ENCODE measurements around the gene DRC7. TPM values are rescaled to one million over a fixed set of nuclear protein-coding genes. Genes with fewer than 3 reads are reported as not detected.

Gene DRC7
- total RNA-seq, 1 experiment from 2014 or later: 0.72 TPM

GRCh38 chr16:57701759-57702371, 7.3 kb downstream of the DRC7 start:
- H4K8ac ChIP-seq (replicated peaks; ENCODE audit: insufficient read length, low read depth, low read length): no peak overlapping the region
- no peak overlapping the region for H2AK5ac ChIP-seq (ENCODE audit: insufficient read length, low read length)
- no peak overlapping the region for H2AFZ ChIP-seq (ENCODE audit: low read length)
- H2BK15ac ChIP-seq (ENCODE audit: low read depth, low read length): no peak overlapping the region
- no peak overlapping the region for H3K9ac ChIP-seq (ENCODE audit: extremely low read depth, insufficient read length, low read length)
- DNase-seq: no peak
- no peaks in the 10 kb centered on the region for H3K23me2 ChIP-seq (ENCODE audit: insufficient read length, low read depth, low read length, poor library complexity, severe bottlenecking)
- H3K79me1 ChIP-seq (ENCODE audit: insufficient read depth, low read depth, low read length, poor library complexity, severe bottlenecking): no peaks in the 10 kb centered on the region
- H3K56ac ChIP-seq (ENCODE audit: insufficient read length, low read depth, low read length): no peak overlapping the region
- no peak overlapping the region; the same call in 1 of the 2 replicates for H3K14ac ChIP-seq (ENCODE audit: insufficient read depth, low read length)
- no peak overlapping the region for H4K91ac ChIP-seq (ENCODE audit: insufficient read length, low read depth, low read length)
- peaks cover 0 to 15% of the 10 kb centered on the region in 2 experiments; a peak in 2 of 5 replicates for H3K9me3 Mint-ChIP-seq
- no peak overlapping the region for H2BK12ac ChIP-seq (ENCODE audit: insufficient read length, low read depth, low read length)
- no peak overlapping the region for H3K23ac ChIP-seq (ENCODE audit: insufficient read length, low read depth, low read length)
- TF ChIP-seq, protein P1, sequence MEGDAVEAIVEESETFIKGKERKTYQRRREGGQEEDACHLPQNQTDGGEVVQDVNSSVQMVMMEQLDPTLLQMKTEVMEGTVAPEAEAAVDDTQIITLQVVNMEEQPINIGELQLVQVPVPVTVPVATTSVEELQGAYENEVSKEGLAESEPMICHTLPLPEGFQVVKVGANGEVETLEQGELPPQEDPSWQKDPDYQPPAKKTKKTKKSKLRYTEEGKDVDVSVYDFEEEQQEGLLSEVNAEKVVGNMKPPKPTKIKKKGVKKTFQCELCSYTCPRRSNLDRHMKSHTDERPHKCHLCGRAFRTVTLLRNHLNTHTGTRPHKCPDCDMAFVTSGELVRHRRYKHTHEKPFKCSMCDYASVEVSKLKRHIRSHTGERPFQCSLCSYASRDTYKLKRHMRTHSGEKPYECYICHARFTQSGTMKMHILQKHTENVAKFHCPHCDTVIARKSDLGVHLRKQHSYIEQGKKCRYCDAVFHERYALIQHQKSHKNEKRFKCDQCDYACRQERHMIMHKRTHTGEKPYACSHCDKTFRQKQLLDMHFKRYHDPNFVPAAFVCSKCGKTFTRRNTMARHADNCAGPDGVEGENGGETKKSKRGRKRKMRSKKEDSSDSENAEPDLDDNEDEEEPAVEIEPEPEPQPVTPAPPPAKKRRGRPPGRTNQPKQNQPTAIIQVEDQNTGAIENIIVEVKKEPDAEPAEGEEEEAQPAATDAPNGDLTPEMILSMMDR (conservative IDR thresholded peaks at IDR 0.05): no peak
- no peak overlapping the region; a peak in 1 of 7 replicates for H3K27ac Mint-ChIP-seq
- H4K5ac ChIP-seq (ENCODE audit: insufficient read length, low read depth, low read length): no peak overlapping the region
- H3K18ac ChIP-seq (ENCODE audit: insufficient read length, low read depth, low read length): no peak overlapping the region
- no peak overlapping the region for H2BK20ac ChIP-seq (ENCODE audit: low read depth, low read length, poor library complexity, severe bottlenecking)
- peaks cover 6 to 13% of the 10 kb centered on the region in 2 experiments for H3K4me1 Mint-ChIP-seq
- H3K36me3 Mint-ChIP-seq (ENCODE audit: insufficient read depth in 1 of 3, low read depth in 3 of 3): no peaks in the 10 kb centered on the region; a peak in 1 of 7 replicates
- no peak overlapping the region for H3K4ac ChIP-seq (ENCODE audit: low read depth, low read length)
- no peak overlapping the region for H2BK120ac ChIP-seq (ENCODE audit: low read depth, low read length, poor library complexity, severe bottlenecking)
- no peaks in the 10 kb centered on the region for H3K4me1 ChIP-seq (ENCODE audit: insufficient read depth, low read length)
- no peaks in the 10 kb centered on the region for H3K79me2 ChIP-seq (ENCODE audit: insufficient read depth, low read length)
- no peak overlapping the region for H3K4me2 ChIP-seq (ENCODE audit: insufficient read depth, insufficient read length, low read length)
- H3K9me3 ChIP-seq (ENCODE audit: control insufficient read depth, low read depth, low read length): no peaks in the 10 kb centered on the region
- no CpG with 5 or more reads among the region's 23 CpGs for WGBS (ENCODE audit: extremely low coverage, insufficient read length, low lambda C conversion rate)
- no peak overlapping the region for H3T11ph ChIP-seq (ENCODE audit: low read length)
- no peaks in the 10 kb centered on the region for H4K20me1 ChIP-seq (ENCODE audit: control insufficient read depth, insufficient read depth, insufficient read length)
- no peak overlapping the region for H3K4me3 Mint-ChIP-seq
- H3K27ac ChIP-seq (ENCODE audit: insufficient read length, low read depth, low read length): no peak overlapping the region
- no peaks in the 10 kb centered on the region for H3K27me3 ChIP-seq (ENCODE audit: insufficient read depth, low read length)
- H2BK5ac ChIP-seq (ENCODE audit: insufficient read length, low read length): no peak overlapping the region
- peaks cover 10% of the 10 kb centered on the region for H3K27me3 Mint-ChIP-seq (ENCODE audit: low read depth)
